Stimulated activated CD8-positive, alpha-beta memory T cell treated with anti-CD3 and anti-CD28 coated beads, Interleukin-4, amount 100 ng/mL, for 24 hours (primary cell): Measurements from ENCODE around the gene XG.
"Not testable (repeated sequence)": the region's sequence is repeated elsewhere in the genome, so short reads cannot be mapped to it uniquely, and the experiment has no call there.

Experiments used
- DNase-seq: peaks from one replicate; pipeline ENCODE4 v3.0.0-alpha.2; 2020; ENCODE audit warnings: low read depth

XG gene

DNA sequence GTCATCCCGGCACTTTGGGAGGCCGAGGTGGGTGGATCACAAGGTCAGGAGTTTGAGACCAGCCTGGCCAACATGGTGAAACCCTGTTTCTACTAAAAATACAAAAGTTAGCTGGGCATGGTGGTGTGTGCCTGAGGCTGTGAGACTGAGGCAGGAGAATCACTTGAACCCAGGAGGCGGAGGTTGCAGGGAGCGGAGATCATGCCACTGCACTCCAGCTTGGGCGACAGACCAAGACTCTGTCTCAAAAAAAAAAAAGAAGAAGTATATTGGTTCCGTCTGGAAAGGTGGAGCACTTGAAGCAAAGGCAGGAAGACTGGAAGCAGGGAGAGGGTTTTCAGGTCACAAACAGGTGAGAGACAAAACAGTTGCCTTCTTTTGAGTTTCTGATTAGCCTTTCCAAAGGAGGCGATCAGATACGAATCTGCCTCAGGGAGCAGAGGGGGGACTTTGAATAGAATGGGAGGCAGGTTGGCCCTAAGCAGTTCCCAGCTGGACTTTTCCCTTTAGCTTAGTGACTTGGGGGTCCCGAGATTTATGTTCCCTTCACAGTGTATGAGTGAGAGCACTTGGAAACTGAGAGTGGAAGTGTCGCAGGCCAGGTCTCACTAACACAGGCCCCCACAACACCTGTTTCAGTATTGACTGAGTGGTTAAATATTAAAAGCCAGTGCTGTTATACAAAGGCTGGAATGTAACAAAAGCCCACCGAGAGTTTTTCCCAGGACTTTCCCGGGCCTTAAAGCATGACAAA lies 28.8 kb downstream of the XG start:
- not testable (repeated sequence) for DNase-seq

DNA sequence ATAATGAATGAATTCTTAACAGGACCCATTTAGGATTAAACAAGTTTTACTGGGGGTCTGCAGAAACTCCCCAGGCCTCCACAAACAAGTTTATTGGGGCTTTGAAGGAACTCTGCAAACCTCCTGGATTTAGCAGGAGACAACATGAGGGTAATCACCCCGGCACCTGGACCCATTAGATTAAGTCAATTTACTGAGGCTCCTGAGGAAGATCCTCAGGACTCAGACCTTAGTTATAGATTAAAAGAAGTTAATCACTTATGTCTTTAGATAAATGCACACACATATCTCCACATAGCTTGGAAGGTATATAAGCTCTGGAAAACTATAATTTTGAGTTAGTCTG lies 29.4 kb downstream of the XG start:
- no peak for DNase-seq

DNA sequence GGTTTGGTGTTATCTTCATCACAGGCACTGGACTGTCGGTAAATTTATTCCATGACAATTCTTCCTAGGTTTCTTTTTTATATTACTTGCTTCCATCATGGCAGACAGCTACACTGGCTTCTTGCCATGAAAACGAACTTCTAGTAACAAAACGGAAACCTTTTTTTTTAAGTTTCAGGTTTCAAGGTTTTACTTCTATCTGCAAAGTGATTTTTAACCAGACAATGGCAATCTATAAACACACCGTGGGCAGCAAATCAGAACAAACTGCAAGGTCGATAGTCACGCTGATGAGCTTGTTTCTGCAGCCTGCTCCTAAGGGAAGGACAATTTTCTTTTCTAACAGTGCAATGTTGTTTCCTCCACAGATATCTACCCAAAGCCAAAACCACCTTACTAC lies 29.9 kb downstream of the XG start:
- DNase-seq: no peak

DNA sequence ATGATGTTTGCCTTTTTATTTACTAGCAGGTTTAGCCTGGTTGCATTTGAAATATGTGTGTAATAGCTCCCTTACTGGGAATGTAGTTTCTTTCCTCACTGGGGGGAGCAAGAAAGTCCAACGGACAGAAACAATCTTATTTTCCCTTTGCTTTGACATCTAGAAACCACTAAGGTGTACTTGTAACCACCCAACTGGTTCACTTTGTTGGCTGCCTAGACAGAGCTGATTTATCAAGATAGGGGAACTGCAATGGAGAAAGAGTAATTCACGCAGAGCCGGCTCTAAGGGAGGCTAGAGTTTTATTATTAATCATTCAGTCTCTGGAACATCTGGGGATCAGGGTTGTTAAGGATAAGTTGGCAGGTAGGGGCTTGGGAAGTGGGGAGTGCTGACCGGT lies 30.3 kb downstream of the XG start:
- no peak for DNase-seq

DNA sequence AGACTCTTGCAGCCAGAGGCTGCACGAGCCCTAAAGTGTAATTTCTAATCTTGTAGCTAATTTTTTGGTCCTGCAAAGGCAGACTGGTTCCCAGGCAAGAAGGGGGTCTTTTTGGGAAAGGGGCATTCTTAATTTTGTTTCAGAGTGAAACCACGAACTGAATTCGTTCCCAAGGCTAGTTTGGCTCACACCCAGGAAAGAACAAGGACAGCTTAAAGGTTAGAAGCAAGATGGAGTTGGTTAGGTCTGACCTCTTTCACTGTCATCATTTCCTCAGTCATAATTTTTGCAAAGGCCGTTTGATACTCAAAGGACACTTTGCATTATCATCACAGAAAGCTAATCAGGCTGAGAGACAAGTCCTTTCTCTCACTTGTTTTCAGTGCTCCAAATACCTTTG lies 30.9 kb downstream of the XG start:
- DNase-seq: no peak

DNA sequence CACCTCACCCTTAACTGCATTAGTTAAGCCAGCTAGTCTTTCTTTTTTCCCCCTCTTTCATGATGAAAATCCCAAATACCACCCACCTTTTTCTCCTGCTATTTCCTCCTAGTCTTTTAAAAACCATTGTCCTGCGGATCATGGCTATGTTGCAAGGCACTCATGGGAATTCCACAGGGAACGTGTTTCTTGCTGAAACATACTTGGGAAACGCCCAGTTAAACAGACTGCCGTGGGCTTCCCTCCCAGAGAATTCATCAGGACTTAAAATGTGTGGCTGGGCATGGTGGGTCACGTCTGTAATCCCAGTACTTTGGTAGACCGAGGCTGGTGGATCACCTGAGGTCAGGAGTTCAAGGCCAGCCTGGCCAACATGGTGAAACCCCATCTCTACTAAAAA lies 32.2 kb downstream of the XG start:
- no peak for DNase-seq

DNA sequence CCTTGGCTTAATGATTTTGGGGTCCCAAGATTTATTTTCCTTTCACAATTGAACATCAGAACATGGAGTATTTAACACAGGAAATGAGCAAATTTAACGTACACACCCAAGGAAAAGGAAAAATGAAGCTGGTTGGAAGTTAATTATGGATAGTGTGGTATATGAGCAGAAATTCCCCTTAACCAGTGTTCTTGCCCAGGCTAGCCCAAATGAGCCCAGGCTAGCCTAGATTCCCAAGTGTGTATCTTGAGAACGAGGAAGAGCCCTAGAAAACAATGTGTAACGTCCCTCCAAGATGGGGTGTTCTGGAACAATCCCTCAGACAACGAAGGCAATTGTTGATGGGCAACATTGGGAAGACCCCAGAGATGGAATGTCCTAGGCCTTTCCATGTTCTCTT lies 33.7 kb downstream of the XG start:
- no peak for DNase-seq

DNA sequence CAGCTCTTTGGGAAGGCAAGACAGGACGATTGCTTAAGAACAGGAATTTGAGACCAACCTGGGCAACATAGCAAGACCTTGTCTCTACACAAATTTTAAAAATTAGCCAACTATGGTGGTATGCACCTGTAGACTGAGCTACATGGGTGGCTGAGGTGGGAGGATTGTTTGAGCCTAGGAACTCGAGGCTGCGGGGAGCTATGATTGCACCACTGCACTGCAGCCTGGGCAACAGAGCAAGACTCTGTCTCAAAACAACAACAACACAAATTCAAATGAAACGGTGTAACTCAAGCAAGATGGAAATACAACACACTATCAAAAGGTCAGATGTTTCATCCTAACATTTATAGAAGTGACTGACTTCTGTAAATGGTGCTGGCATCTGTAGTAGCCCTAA lies 37.1 kb downstream of the XG start:
- no peak for DNase-seq

DNA sequence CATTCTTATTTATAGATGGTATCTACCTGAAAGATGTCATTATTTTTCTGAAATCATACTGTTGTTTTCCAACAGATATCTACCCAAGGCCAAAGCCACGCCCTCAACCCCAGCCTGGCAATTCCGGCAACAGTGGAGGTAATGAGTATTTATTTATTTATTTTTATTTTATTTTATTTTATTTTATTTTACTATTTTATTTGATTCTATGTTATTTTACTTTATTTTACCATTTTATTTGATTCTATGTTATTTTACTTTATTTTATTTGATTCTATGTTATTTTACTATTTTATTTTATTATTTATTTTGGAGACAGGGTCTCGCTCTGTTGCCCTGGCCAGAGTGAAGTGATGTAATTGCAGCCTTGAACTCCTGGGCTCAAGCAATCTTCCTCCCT lies 37.7 kb downstream of the XG start:
- no peak for DNase-seq

DNA sequence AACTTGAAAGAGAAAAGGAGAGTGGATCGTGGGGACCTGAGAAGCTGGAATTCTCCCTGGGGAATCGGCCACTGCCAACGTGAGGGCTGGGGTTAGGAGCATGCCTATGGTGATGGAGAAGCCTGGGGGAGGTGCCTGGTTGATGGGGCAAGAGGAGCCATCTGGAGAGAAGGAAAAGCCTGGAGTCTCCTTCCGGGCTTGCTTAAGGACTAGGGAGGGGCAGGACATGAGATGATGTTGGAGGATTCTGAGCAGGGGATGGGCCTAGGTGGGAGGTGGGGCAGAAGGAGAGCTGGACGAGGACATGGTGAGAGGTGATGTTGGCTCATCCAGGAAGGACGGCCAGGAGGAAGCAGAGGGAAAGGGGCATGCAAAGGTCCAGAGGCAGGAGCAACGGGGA lies 41.9 kb downstream of the XG start:
- DNase-seq: no peak

DNA sequence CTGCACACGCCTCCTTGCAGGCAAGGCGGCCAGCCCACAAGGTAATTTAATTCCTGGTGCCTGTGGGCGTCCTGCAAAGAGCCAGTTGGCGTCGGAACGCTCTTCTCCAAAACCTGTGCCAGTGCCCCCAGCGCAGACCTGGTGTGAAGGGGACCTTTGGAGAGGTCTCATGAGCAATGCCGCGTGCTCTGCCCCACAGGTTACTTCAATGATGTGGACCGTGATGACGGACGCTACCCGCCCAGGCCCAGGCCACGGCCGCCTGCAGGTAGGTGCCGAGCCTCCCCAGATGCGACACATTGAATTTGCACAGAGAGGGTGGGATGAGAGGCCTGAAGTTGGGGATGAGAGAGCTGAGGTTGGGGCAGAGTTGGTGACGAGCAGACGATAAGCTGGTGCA lies 42.5 kb downstream of the XG start:
- DNase-seq: no peak

DNA sequence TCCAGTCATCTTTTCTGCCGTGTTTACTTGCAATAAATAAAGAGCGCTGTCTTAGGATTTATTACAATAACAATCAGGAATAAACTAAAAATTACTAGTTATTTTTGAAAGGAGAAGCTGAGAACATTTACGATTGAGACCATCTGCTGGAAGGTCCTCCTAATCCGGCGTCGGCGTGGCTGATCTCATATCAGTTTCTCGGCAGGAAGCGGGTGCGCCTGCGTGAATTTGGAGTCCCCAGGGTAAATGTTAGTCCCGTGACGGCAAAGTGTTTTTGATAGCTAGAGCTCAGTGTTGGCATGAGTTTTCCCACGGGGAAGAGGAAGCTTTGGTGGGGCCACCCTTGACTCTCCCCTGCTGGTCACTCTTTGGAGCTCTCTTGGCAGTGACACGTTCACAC lies 45.0 kb downstream of the XG start:
- not testable (repeated sequence) for DNase-seq

DNA sequence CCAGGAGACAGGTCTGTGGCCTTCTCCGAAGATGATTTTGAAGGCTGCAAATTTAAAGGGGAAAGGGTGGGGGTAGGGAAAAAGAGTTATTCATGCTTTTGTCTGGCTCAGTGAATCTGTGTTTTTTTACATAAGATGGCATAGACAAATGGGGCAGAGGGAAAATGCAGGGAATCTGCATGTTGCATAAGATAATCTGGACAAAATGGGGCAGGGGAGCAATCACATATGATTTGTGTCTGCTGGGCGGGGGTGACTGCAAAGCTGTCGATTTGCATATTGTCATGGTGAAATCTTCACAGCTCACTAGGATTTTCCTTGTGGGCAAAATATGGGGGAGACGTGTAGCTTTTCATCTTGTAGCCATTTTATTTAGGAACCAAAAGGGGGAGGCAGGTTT lies 47.5 kb downstream of the XG start:
- no peak for DNase-seq

DNA sequence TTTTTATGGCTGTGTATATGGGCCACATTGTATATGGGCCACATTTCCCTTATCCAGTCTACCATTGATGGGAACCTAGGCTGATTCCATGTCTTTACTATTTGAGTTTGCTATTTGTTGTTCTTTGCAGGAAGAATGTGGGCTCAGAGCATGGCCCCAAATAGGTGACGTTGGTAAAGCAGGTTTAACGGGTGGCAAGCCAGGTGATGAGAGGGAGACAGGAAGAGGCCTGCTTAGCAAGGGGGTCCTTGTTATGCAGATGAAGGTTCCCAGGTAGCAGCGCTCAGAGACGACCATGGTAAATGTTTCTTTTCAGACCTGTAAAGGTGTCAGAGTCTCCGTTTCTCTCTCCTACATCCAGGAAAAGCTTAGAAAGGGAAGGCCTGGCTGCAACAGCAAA lies 48.1 kb downstream of the XG start:
- DNase-seq: not testable (repeated sequence)

DNA sequence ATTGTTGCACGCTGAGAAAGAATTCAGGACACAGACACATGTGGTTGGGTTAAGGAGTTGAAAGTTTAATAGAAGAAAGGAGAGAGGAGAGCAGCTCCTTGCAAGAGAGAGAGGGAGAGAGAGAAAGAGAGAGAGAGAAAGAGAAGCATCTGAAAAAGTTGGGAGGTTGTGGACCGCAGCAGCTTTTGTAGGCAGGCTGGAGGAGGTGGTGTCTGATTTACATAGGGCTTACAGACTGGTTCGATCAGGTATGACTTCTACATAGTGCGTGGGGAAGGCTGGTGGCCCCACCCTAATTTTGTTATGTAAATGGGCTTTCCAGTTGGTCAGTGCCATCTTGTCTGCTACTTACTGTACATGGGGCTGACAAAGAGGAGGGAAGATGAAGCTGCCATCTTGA lies 49.4 kb downstream of the XG start:
- DNase-seq: no peak

DNA sequence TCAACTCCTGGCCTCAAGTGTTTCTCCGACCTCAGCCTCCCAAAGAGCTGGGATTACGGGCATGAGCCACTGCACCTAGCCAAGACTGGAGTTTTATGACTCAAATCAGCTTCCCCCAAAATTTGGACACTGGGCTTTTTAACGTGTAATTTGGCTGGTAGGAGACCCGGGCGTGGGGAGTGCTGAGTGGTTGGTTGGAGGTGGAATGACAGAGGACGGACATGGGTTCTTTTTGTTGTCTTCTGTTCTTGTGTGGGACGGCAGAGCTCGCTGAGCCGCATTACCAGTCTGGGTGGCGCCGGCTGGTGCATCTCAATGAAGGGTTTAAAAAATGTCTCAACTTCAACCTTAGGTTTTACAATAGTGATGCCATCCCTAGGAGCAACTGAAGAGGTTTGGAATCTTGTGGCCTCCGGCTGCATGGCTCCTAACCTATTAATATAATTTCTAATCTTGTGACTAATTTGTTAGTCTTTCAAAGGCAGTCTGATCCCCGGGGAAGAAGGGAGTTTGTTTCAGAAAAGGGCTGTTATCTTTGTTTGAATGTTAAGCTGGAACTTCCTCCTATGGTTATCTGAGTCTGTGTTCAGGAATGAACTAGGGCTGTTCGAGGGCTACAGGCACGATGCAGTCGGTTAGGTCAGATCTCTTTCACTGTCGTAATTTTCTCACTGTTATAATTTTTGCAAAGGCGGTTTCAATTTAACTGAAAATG lies 50.7 kb downstream of the XG start:
- DNase-seq: not testable (repeated sequence)

DNA sequence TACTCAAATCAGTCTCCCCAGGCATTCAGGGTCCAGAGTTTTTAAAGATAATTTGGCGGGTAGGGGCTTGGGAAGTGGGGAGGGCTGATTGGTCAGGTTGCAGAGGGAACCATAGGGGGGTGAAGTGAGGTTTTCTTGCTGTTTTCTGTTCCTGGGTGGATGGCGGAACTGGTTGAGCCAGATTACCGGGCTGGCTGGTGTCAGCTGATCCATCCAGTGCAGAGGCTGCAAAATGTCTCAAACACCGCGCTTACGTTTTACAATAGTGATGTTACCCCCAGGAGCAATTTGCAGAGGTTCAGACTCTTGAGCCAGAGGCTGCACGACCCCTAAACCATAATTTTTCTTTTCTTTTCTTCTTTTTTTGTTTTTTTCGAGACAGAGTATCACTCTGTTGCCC lies 51.6 kb downstream of the XG start:
- DNase-seq: not testable (repeated sequence)

DNA sequence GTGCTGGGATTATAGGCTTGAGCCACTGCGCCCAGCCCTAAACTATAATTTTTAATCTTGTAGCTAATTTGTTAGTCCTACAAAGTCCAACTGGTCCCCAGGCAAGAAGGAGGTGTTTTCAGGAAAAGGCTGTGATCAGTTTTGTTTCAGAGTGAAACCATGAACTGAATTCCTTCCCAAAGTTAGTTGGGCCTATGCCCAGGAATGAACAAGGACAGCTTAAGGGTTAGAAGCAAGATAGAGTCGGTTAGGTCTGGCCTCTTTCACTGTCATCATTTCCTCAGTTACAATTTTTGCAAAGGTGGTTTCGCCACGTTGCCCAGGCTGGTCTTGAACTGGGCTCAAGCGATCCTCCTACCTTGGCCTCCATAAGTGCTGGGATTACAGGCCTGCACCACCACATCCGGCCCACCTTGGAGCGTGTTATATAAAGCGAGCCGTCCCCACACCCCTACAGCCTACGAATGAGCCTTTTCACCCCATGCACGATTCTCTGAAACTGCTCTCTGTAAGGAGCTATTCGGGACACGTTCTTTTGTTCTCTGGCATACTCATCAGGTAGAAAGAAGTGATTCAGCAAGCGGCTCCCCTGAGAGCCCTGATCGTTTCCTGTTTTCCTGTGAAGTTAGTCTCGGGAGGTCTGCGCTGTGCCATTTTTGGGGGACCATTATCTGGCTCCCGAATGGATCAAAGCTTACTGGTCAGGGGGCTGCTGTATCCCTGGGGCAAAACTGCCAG lies 52.4 kb downstream of the XG start:
- DNase-seq: not testable (repeated sequence)

DNA sequence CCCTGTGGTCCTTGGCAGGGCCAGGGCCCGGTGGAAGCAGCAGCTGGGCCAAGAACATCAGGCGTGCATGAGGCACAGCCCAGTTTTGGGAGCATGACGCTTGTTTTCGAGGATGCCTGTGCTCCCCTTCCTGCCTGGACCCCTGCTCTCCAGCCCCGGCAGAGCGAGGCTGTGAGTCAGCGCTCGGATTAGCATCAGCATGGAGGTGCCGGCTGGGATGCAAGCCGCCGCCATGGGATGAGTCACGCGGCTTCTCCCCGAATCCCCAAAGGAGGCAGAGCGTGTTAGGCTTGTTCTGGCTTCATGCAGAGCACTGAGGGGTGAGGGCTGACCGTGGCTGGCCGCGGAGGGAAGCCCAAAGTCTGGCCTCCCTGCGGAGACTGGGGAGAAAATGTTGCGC lies 53.0 kb downstream of the XG start:
- not testable (repeated sequence) for DNase-seq

DNA sequence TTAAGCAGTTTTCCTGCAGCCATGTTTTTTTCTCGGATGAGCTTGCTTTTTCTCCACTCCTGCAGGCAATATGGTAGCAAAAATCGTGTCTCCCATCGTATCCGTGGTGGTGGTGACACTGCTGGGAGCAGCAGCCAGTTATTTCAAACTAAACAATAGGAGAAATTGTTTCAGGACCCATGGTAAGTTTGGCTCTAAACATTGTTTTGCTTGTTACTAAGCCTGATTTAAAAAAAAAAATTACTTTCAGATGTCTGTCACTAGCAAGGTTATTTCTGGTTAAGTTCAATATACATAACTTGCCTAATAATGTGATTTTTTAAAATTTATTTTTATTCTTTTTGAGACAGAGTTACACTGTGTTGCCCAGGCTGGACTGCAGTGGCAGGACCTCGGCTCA lies 59.4 kb downstream of the XG start:
- no peak for DNase-seq

DNA sequence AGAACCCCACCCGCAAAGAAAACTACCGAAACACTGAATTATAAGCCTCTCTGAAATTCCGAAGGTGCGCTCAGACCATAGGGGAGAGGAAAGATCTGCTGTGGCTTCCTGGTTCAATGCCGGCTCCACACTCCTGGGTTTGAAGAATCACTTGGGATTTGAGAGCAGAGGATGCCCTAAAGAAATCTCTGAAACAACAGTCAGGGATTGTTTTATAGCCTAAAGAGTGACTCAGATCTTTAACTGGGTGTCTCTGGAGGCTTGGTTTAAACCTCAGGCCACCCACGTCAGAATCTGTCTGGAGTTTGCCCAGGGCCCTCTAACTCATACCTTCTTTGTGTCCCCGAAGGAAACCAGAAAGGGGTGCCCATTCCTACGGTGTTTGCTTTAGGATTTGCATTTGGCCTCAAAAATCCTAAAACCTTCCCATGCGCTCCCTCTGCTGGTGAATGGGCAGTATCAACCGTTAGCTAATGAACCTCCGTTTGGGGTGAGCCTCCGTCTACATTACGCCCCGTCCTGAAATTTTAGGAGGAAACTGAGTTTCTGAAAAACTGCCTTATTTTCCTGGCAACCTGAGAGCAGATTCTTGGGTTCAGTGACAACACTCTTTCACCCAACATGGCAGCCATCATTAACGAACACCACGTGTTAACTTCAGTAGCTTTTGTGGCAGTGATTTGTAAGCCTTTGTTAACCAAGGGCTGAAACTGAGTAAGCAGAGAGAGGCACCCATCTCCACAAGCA lies 60.5 kb downstream of the XG start:
- DNase-seq: peak; percentile 26

DNA sequence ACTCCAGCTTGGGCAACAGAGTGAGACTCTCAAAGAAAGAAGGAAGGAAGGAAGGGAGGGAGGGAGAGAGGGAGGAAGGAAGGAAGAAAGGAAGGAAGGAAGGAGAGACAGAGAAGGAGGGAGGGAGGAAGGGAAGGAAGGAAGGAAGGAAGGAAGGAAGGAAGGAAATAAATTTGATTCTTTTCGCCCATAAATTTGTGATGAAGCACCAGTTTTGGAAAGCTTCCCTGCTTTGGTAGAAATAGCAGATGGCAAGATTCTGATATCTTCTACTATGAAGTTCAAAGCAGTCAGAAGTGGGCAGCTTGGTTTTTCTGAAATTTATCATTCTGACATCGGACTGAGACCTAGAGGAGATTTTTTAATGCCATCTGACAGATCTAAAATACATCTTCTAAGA lies 65.2 kb downstream of the XG start:
- DNase-seq: no peak
